SJSA1 (cell line): ENCODE measurements around the gene MAGI1. TPM values are rescaled to one million over a fixed set of nuclear protein-coding genes. Genes with fewer than 3 reads are reported as not detected.

Source experiments
- DNase-seq, 2 experiments: peaks; one replicate each; pipeline ENCODE4 v3.0.0-alpha.2; 2015 to 2020; ENCODE audit warnings: low spot score in 2 of 2, low read depth in 1 of 2
- H3K27ac ChIP-seq: fragments of 250-450 bp; sonication (Bioruptor Pico); 2 replicates; pipeline ENCODE4 v1.5.1; 2020; ENCODE audit warnings: mild to moderate bottlenecking, moderate library complexity
- H3K27me3 ChIP-seq: fragments of 250-450 bp; sonication (Bioruptor Pico); replicated peaks from 2 replicates; pipeline ENCODE4 v1.5.1; 2020; ENCODE audit warnings: mild to moderate bottlenecking, moderate library complexity
- H3K36me3 ChIP-seq: fragments of 250-450 bp; sonication (Bioruptor Pico); 2 replicates; pipeline ENCODE4 v1.5.1; 2020; ENCODE audit warnings: mild to moderate bottlenecking
- H3K4me1 ChIP-seq: fragments of 250-450 bp; sonication (Bioruptor Pico); replicated peaks from 2 replicates; pipeline ENCODE4 v1.6.1; 2021; ENCODE audit warnings: mild to moderate bottlenecking
- H3K4me3 ChIP-seq: fragments of 250-450 bp; sonication (Bioruptor Pico); 2 replicates; pipeline ENCODE4 v1.5.1; 2020; ENCODE audit warnings: mild to moderate bottlenecking
- H3K9me3 ChIP-seq: fragments of 250-450 bp; sonication (Bioruptor Pico); replicated peaks from 2 replicates; pipeline ENCODE4 v1.5.1; 2020; ENCODE audit warnings: mild to moderate bottlenecking
- total RNA-seq: library from RNA; depleted of rRNA; stranded (reverse); fragments of >200 nt; shearing (Covaris generic); gene quantifications from 2 replicates; pipeline ENCODE4 v1.2.3, GENCODE V29; 2014

MAGI1 gene
- total RNA-seq, 1 experiment from 2014 or later = 4.6 TPM

DNA sequence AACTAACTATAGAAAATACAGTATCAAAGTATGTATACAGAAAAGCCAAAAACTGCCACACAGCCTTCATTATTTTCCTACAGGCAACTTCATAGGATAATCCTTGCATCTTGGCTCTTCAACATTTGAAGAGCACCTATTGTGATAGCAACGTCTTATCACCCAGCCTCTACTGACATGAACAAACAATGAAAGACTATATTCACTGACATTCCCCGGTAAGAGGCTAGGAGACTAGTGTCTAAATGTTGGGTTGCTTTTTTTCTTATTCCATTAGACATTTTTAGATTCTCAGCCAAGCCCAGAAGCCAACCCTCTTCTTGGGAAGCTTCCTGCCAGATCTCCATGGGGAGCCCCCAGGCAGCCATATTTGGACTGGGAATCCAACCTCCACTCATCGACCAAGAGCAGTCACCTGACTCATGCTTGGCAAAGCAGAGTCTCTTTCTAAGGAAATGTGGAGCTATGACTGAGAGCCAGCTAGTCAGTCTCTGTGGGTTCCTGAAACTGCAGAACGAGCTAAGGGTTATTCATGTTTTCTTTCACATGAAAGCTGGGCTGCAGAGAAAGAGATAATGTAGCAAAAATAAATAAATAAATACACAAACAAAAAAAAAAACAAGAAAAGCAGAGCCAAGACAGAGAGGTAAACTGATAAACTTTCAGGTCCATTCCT is 227.5 kb downstream of the MAGI1 start:
- Histone ChIP-seq H3K4me3 (no peak overlapping the region), H3K27me3 (no peaks in the 10 kb centered on the region), H3K36me3 (no peaks in the 10 kb centered on the region), H3K4me1 (no peaks in the 10 kb centered on the region), H3K9me3 (no peaks in the 10 kb centered on the region), H3K27ac (no peak overlapping the region)
- DNase-seq = no peak

- Histone ChIP-seq H3K4me3 (no peak overlapping the region), H3K4me1 (no peaks in the 10 kb centered on the region), H3K9me3 (no peaks in the 10 kb centered on the region), H3K36me3 (no peaks in the 10 kb centered on the region), H3K27me3 (no peaks in the 10 kb centered on the region), H3K27ac (no peak overlapping the region)
- DNase-seq = no peak
Observed at GRCh38 chr3:65810302-65810701, 228.4 kb downstream of the MAGI1 start.

DNA sequence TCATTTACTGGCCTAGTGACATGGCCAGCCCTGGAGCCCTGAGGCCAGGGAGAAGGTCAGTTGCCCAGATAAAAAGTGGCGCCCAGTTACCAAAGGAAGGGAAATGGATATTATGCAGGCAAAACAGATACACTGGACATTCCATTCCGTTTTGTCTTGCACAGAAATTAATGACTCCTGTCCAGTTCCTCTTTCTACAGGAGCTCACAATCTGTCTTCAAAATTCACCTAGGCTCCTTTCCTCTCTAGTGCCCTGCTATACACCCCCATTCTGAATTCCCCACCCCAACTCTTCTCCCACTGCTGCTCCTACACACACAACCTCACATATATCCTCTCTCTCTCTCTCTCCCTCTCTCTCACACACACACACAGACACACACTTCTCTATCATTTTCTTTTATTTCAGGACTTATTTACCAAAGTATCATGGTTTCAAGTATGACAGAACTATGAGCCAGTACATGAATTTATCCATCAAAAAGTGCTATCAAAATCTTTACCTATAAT is 229.0 kb downstream of the MAGI1 start:
- Histone ChIP-seq H3K36me3 (no peaks in the 10 kb centered on the region), H3K4me3 (no peak overlapping the region), H3K9me3 (no peaks in the 10 kb centered on the region), H3K27me3 (no peaks in the 10 kb centered on the region), H3K4me1 (no peaks in the 10 kb centered on the region), H3K27ac (no peak overlapping the region)
- DNase-seq = no peak

DNA sequence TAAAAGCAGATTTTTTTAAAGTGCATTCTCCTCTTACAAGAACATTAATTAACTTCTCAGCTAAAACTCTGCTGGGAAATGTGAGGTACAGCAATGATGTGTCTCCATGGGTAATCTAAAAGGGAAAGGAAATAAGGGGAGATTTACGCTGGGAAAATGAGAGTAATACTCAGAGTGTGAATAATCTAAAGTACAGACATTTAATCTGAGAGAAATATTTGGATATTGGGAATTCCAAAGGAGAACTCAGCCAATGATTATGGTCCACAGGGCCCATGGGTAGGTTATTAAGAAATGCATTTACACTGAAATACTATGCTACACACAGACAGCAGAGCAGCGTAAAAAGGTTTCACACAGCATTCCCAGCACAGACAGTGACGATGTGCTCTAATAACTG is 229.9 kb downstream of the MAGI1 start:
- H3K4me3 ChIP-seq = no peak overlapping the region
- H3K27ac ChIP-seq = no peak overlapping the region
- no peaks in the 10 kb centered on the region for H3K27me3 ChIP-seq
- H3K36me3 ChIP-seq = no peaks in the 10 kb centered on the region
- H3K4me1 ChIP-seq = no peaks in the 10 kb centered on the region
- no peak for DNase-seq
- no peaks in the 10 kb centered on the region for H3K9me3 ChIP-seq

- H3K4me1 ChIP-seq = no peaks in the 10 kb centered on the region
- no peaks in the 10 kb centered on the region for H3K36me3 ChIP-seq
- DNase-seq = no peak
- H3K9me3 ChIP-seq = no peaks in the 10 kb centered on the region
- H3K4me3 ChIP-seq = no peak overlapping the region
- H3K27me3 ChIP-seq = no peaks in the 10 kb centered on the region
- no peak overlapping the region for H3K27ac ChIP-seq
Observed at GRCh38 chr3:65808407-65808806, 230.3 kb downstream of the MAGI1 start.

- Histone ChIP-seq H3K27ac (no peak overlapping the region), H3K27me3 (no peaks in the 10 kb centered on the region), H3K4me3 (no peak overlapping the region), H3K9me3 (no peaks in the 10 kb centered on the region), H3K4me1 (no peaks in the 10 kb centered on the region), H3K36me3 (no peaks in the 10 kb centered on the region)
- DNase-seq = no peak
Observed at GRCh38 chr3:65807225-65807624, 231.5 kb downstream of the MAGI1 start.

- Histone ChIP-seq H3K27me3 (no peaks in the 10 kb centered on the region), H3K4me1 (no peaks in the 10 kb centered on the region), H3K4me3 (no peak overlapping the region), H3K36me3 (no peaks in the 10 kb centered on the region), H3K9me3 (no peaks in the 10 kb centered on the region), H3K27ac (no peak overlapping the region)
- no peak for DNase-seq
Observed at GRCh38 chr3:65806600-65806999, 232.1 kb downstream of the MAGI1 start.

DNA sequence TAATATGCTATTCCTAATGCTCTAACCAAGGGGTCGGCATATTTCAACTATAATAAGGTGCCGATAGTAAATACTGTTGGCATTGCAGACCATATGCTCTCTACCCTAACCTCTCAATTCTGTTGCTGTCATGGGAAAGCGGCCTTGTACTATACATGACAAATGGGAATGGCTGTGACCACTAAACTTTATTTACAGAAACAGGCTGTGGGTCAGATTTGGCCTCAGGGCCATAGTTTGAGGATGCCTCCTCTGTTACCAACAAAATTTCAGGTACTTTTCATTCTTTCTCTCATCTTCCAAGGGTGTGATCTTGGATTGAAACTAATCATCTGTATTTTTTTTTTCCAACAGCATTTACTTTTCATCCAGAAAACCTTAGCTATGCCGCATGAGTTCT is 242.0 kb downstream of the MAGI1 start:
- Histone ChIP-seq H3K4me3 (no peak overlapping the region), H3K36me3 (no peaks in the 10 kb centered on the region), H3K9me3 (no peaks in the 10 kb centered on the region), H3K27me3 (no peaks in the 10 kb centered on the region), H3K27ac (no peak overlapping the region), H3K4me1 (peaks cover 7% of the 10 kb centered on the region)
- no peak for DNase-seq

DNA sequence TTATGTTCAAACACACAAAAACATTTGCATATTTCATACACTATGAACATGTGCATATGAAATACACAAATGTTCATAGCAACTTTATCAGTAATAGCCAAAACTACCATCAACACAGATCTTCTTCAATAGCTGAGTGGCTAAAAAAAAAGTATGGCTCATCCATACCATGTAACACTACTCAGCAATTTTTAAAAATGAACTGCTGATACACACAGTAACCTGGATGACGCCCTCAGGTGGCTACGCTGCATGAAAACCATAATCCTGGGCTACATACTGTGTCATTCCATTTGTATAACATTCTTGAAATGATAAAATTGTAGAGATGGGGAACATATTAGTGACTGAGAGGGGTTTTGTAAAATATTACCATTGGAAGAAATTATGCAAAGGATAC is 243.6 kb downstream of the MAGI1 start:
- Histone ChIP-seq H3K27me3 (no peaks in the 10 kb centered on the region), H3K4me1 (peaks cover 7% of the 10 kb centered on the region), H3K9me3 (no peaks in the 10 kb centered on the region), H3K4me3 (no peak overlapping the region), H3K36me3 (no peaks in the 10 kb centered on the region), H3K27ac (no peak overlapping the region)
- DNase-seq = no peak

GRCh38 chr3:65793495-65794200 is 245.1 kb downstream of the MAGI1 start:
- Histone ChIP-seq H3K27ac (no peak overlapping the region), H3K4me1 (peaks cover 7% of the 10 kb centered on the region), H3K36me3 (no peaks in the 10 kb centered on the region), H3K9me3 (no peaks in the 10 kb centered on the region), H3K4me3 (no peak overlapping the region), H3K27me3 (no peaks in the 10 kb centered on the region)
- no peak for DNase-seq

DNA sequence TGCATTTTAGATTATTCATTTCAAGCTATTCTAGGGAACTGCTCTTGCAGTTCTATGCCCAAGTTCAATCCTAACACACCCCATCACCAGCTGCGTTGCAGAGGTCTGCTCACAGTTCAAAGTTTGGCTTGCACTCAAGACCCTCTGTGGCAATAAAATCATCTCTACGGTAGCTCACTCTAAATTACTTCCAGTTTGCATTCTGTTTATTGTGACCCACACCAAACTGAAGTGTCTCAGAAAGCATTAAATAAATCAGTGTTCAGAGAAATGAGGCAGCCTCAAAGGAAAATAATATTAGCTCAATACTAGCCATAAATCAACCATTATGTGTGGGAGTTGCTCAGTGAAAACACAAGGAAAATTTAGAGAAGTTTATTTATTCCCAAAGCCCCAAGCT is 250.3 kb downstream of the MAGI1 start:
- Histone ChIP-seq H3K9me3 (no peaks in the 10 kb centered on the region), H3K4me1 (peaks cover 13% of the 10 kb centered on the region), H3K4me3 (no peak overlapping the region), H3K27ac (no peak overlapping the region), H3K36me3 (no peaks in the 10 kb centered on the region), H3K27me3 (no peaks in the 10 kb centered on the region)
- DNase-seq = no peak

DNA sequence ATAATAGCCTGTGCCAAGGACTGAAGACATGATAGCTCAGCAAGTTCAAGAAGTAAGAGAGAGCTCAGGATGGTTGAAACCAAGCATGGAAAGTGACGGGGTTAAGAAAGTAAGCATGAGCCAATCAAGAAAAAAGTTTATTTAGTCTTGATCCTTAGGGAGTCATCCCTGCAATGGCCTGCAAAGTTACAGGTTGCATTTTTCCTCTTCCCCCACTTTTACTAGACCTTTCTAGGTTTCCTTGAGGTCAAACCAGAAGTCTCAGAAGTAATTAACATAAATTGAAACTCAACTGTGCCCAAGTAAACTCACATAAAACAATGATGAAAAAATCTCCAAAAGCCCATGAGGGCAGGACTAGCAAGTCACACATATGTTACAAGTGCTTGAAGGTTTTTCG is 250.9 kb downstream of the MAGI1 start:
- DNase-seq = no peak
- Histone ChIP-seq H3K9me3 (no peaks in the 10 kb centered on the region), H3K4me1 (peaks cover 12% of the 10 kb centered on the region), H3K27ac (no peak overlapping the region), H3K36me3 (no peaks in the 10 kb centered on the region), H3K4me3 (no peak overlapping the region), H3K27me3 (no peaks in the 10 kb centered on the region)

GRCh38 chr3:65787340-65787739 is 251.4 kb downstream of the MAGI1 start:
- no peaks in the 10 kb centered on the region for H3K9me3 ChIP-seq
- peaks cover 12% of the 10 kb centered on the region for H3K4me1 ChIP-seq
- H3K27ac ChIP-seq = no peak overlapping the region
- H3K27me3 ChIP-seq = no peaks in the 10 kb centered on the region
- no peak overlapping the region for H3K4me3 ChIP-seq
- no peaks in the 10 kb centered on the region for H3K36me3 ChIP-seq
- no peak for DNase-seq

GRCh38 chr3:65786890-65787289 is 251.8 kb downstream of the MAGI1 start:
- peaks cover 12% of the 10 kb centered on the region for H3K4me1 ChIP-seq
- no peak overlapping the region for H3K4me3 ChIP-seq
- H3K36me3 ChIP-seq = no peaks in the 10 kb centered on the region
- H3K27me3 ChIP-seq = no peaks in the 10 kb centered on the region
- DNase-seq = no peak
- H3K27ac ChIP-seq = no peak overlapping the region
- H3K9me3 ChIP-seq = no peaks in the 10 kb centered on the region
